Keratinocyte (primary cell): ENCODE data around the gene VAT1. TPM values are rescaled to one million over a fixed set of nuclear protein-coding genes. Genes with fewer than 3 reads are reported as not detected.

Experiments
- DNase-seq: peaks from one replicate; pipeline ENCODE4 v3.0.0-alpha.2; 2011; ENCODE audit warnings: low read depth, missing footprints, low spot score
- FAIRE-seq: peaks from 2 replicates; lab custom pipeline; 2011; peaks lifted over from hg19 to GRCh38; lab: Jason Lieb, UNC
- H2AFZ ChIP-seq: 2 replicates; pipeline ENCODE4 v1.6.0; 2012; ENCODE audit warnings: low read length, control low read depth, inconsistent platforms; ENCODE audit not compliant: control insufficient read depth
- H3K27ac ChIP-seq: 2 replicates; pipeline ENCODE4 v1.5.1; 2011; ENCODE audit warnings: low read length; ENCODE audit not compliant: control insufficient read depth, insufficient read depth
- H3K27me3 ChIP-seq: 3 replicates; pipeline ENCODE4 v1.6.0; 2011; ENCODE audit warnings: low read length; ENCODE audit not compliant: control insufficient read depth, insufficient read depth; ENCODE audit errors: extremely low read depth
- H3K36me3 ChIP-seq, 2 experiments: 2 replicates in 1 of 2; 3 replicates in 1 of 2; pipeline ENCODE4 v1.5.1; 2011; ENCODE audit warnings: low read length in 2 of 2, mild to moderate bottlenecking in 1 of 2; ENCODE audit not compliant: control insufficient read depth in 2 of 2, insufficient read depth in 2 of 2; ENCODE audit errors: extremely low read depth in 1 of 2
- H3K4me1 ChIP-seq: 3 replicates; pipeline ENCODE4 v1.5.1; 2011; ENCODE audit warnings: low read length; ENCODE audit not compliant: control insufficient read depth, insufficient read depth; ENCODE audit errors: extremely low read depth
- H3K4me2 ChIP-seq: 3 replicates; pipeline ENCODE4 v1.6.0; 2011; ENCODE audit warnings: low read depth, low read length; ENCODE audit not compliant: control insufficient read depth, insufficient read depth; ENCODE audit errors: extremely low read depth
- H3K4me3 ChIP-seq, 3 experiments: fragments of 200-600 bp in 1 of 3; sonication (generic) in 1 of 3; 2 replicates in 2 of 3; 3 replicates in 1 of 3; pipeline ENCODE4 v1.5.1; 2011 to 2016; ENCODE audit warnings: low read length in 3 of 3, mild to moderate bottlenecking in 3 of 3, control low read depth in 2 of 3, inconsistent platforms in 1 of 3, low read depth in 1 of 3, mixed read lengths in 1 of 3, mixed run types in 1 of 3, moderate library complexity in 1 of 3; ENCODE audit not compliant: control insufficient read depth in 2 of 3, insufficient read depth in 2 of 3; ENCODE audit errors: extremely low read depth in 1 of 3
- H3K79me2 ChIP-seq: 2 replicates; pipeline ENCODE4 v1.6.0; 2012; ENCODE audit warnings: low read length; ENCODE audit not compliant: control insufficient read depth, insufficient read depth
- H3K9ac ChIP-seq: 3 replicates; pipeline ENCODE4 v1.6.0; 2011; ENCODE audit warnings: low read length; ENCODE audit not compliant: control insufficient read depth, insufficient read depth; ENCODE audit errors: extremely low read depth
- H3K9me1 ChIP-seq: 3 replicates; pipeline ENCODE4 v1.6.0; 2011; ENCODE audit warnings: low read length; ENCODE audit not compliant: control insufficient read depth, insufficient read depth; ENCODE audit errors: extremely low read depth
- H3K9me3 ChIP-seq: 2 replicates; pipeline ENCODE4 v1.5.1; 2012; ENCODE audit warnings: low read depth, low read length; ENCODE audit not compliant: control insufficient read depth
- H4K20me1 ChIP-seq: 3 replicates; pipeline ENCODE4 v1.6.0; 2011; ENCODE audit warnings: low read length; ENCODE audit not compliant: control insufficient read depth, insufficient read depth; ENCODE audit errors: extremely low read depth
- EZH2 ChIP-seq: IDR thresholded peaks from one replicate; pipeline ENCODE4 v1.6.1; 2012; ENCODE audit warnings: inconsistent platforms, mild to moderate bottlenecking, low read length, moderate library complexity
- dilution Hi-C: fragments of 300-500 bp; cut with MboI; formaldehyde crosslinking; loops from one replicate; pipeline ENCODE4 v1.7.0; 2020; ENCODE audit warnings: low sequenced_read_pairs; ENCODE audit not compliant: extremely low pct_ligation_motif_present
- polyA plus RNA-seq, 5 experiments: library from polyadenylated mRNA; depleted of rRNA in 3 of 5; stranded (reverse) in 3 of 5; stranded (forward) in 1 of 5; unstranded in 1 of 5; fragments of >200 nt; gene quantifications; 1 replicate in 1 of 5; 2 replicates in 3 of 5; 3 replicates in 1 of 5; pipeline versions ENCODE4 v1.2.1 to v1.2.3, GENCODE V29; 2011 to 2012; ENCODE audit warnings: missing spikeins in 2 of 5, low read depth in 1 of 5, low replicate concordance in 1 of 5
- TF ChIP-seq, protein P1 (sequence below), 3 experiments: IDR thresholded peaks in 1 of 3; conservative IDR thresholded peaks in 1 of 3; optimal IDR thresholded peaks in 1 of 3; 2 replicates in 2 of 3; 3 replicates in 1 of 3; pipeline versions ENCODE3 to v1.5.1; 2011; ENCODE audit warnings: low read length in 3 of 3, mild to moderate bottlenecking in 3 of 3, moderate library complexity in 2 of 3, control low read depth in 1 of 3, inconsistent platforms in 1 of 3; ENCODE audit not compliant: insufficient read depth in 2 of 3; ENCODE audit errors: extremely low read depth in 1 of 3

VAT1 gene
- polyA plus RNA-seq, 1 donor (not counting 4 experiments of a cell fraction or from before 2014, with no cell fraction given), result 151 TPM

DNA sequence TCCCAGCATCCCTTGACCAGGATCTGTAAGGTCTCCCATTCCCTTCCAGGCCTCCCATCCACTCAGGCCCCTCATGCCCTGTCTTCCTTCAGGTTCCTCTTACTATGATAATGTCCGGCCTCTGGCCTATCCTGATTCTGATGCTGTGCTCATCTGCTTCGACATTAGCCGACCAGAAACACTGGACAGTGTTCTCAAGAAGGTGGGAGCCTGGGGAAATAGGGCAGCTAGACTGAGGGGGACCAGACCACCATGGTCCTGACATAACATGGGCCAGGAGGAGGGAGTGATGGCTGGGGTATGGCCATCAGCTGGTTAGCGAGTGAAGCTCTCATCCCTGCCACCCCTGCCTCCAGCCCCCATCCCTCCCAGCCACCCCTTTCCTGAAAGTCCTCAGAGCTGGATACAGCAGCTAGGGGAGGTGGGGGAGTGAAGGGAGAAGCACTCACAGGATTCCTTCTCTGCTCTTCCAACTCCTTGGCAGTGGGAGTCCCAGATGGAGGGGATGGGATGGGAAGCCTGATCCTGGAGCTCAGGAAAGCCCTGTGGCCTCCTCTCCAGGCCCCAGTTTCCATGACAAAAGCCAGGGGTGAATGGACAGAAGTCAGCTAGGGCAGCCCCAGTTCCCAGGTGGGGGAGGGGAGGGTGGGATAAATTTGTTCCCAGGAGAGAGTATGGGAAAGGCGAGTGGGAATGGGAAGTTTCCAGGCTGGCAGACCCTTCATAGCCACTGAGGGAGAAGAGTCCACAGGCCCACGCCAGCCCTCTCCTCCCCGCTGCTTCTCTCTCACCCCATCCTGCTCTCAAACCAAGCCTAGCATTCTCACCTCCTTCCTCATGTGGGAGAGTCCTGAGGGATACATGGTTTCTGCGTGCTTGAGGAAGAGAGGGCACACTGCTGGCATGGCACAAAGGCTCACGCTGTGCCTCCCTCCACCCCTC lies 5.2 kb upstream of the VAT1 start:
- H3K4me1 ChIP-seq, result peaks cover 3% of the 10 kb centered on the region
- no peaks in the 10 kb centered on the region for H3K9me1 ChIP-seq
- H3K4me2 ChIP-seq, result no peak overlapping the region
- no peak overlapping the region for H3K4me3 ChIP-seq
- H3K27ac ChIP-seq, result no peak overlapping the region
- H4K20me1 ChIP-seq, result no peaks in the 10 kb centered on the region
- DNase-seq, result no peak
- dilution Hi-C loops, result no loop called here
- no peaks in the 10 kb centered on the region for H3K36me3 ChIP-seq
- peaks cover 17% of the 10 kb centered on the region for H3K27me3 ChIP-seq
- H2AFZ ChIP-seq, result no peak overlapping the region
- no peak for FAIRE-seq
- no peaks in the 10 kb centered on the region for H3K9me3 ChIP-seq
- no peak for TF ChIP-seq EZH2
- TF ChIP-seq, protein P1, sequence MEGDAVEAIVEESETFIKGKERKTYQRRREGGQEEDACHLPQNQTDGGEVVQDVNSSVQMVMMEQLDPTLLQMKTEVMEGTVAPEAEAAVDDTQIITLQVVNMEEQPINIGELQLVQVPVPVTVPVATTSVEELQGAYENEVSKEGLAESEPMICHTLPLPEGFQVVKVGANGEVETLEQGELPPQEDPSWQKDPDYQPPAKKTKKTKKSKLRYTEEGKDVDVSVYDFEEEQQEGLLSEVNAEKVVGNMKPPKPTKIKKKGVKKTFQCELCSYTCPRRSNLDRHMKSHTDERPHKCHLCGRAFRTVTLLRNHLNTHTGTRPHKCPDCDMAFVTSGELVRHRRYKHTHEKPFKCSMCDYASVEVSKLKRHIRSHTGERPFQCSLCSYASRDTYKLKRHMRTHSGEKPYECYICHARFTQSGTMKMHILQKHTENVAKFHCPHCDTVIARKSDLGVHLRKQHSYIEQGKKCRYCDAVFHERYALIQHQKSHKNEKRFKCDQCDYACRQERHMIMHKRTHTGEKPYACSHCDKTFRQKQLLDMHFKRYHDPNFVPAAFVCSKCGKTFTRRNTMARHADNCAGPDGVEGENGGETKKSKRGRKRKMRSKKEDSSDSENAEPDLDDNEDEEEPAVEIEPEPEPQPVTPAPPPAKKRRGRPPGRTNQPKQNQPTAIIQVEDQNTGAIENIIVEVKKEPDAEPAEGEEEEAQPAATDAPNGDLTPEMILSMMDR (optimal IDR thresholded peaks at IDR 0.05 in 1 of 3, IDR thresholded peaks at IDR 0.05 in 1 of 3, conservative IDR thresholded peaks at IDR 0.05 in 1 of 3; ENCODE audit: extremely low read depth in 1 of 3, insufficient read depth in 2 of 3, low read length in 3 of 3), result no peak
- no peak overlapping the region for H3K9ac ChIP-seq
- H3K79me2 ChIP-seq, result no peaks in the 10 kb centered on the region

DNA sequence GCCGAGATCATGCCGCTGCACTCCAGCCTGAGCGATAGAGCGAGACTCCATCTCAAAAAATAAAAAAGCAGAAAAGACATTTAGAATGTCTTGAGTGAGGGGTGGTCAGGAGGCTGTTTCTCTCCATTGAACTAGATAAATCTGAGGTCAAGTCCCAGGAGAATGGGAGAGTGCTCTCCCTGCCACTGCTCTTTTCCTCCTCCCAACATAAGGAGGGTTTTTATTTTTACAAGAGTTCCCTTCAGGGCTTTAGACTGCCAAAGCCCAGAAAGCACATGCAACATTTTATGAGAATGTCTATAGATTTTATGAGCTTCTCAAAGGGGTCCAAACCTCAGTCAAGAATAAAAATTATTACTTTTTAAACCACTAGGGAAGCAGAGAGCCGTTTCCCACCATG lies 4.4 kb upstream of the VAT1 start:
- H2AFZ ChIP-seq, result no peak overlapping the region
- TF ChIP-seq, protein P1 (optimal IDR thresholded peaks at IDR 0.05 in 1 of 3, IDR thresholded peaks at IDR 0.05 in 1 of 3, conservative IDR thresholded peaks at IDR 0.05 in 1 of 3; ENCODE audit: extremely low read depth in 1 of 3, insufficient read depth in 2 of 3, low read length in 3 of 3), result no peak
- TF ChIP-seq EZH2, result no peak
- H3K4me1 ChIP-seq, result peaks cover 3% of the 10 kb centered on the region
- H4K20me1 ChIP-seq, result no peaks in the 10 kb centered on the region
- peaks cover 17% of the 10 kb centered on the region for H3K27me3 ChIP-seq
- no peaks in the 10 kb centered on the region for H3K9me3 ChIP-seq
- H3K79me2 ChIP-seq, result peaks cover 3% of the 10 kb centered on the region
- dilution Hi-C loops, result no loop called here
- no peak overlapping the region for H3K27ac ChIP-seq
- no peak overlapping the region for H3K4me3 ChIP-seq
- no peak for DNase-seq
- no peak for FAIRE-seq
- no peak overlapping the region for H3K4me2 ChIP-seq
- no peaks in the 10 kb centered on the region for H3K36me3 ChIP-seq
- H3K9me1 ChIP-seq, result no peaks in the 10 kb centered on the region
- H3K9ac ChIP-seq, result no peak overlapping the region
